Measurements from ENCODE around the gene PLXNC1.
A peak's percentile ranks its signal among the peaks of the same experiment; 100 is the strongest.

Gene PLXNC1

GRCh38 chr12:94206886-94207285, 58.5 kb downstream of the PLXNC1 start:
- no peak for DNase-seq

DNA sequence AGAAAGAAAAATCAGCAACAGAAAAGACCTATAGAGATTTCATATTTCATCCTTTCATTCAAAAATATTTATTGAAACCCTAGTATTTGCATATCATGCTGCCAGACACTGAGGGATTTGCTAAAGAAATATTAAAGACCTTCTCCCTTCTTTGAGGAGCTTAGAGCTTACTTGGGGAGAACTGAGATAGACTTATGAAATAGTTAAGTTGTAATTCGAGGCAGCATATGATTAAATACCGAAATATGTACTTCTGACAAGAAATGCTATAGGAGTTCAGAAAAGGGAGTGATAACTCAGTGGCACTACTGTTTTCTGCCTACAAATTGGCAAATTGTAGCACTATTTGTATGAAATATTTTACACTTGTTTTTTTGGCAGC, 59.1 kb downstream of the PLXNC1 start:
- no peak for DNase-seq

DNA sequence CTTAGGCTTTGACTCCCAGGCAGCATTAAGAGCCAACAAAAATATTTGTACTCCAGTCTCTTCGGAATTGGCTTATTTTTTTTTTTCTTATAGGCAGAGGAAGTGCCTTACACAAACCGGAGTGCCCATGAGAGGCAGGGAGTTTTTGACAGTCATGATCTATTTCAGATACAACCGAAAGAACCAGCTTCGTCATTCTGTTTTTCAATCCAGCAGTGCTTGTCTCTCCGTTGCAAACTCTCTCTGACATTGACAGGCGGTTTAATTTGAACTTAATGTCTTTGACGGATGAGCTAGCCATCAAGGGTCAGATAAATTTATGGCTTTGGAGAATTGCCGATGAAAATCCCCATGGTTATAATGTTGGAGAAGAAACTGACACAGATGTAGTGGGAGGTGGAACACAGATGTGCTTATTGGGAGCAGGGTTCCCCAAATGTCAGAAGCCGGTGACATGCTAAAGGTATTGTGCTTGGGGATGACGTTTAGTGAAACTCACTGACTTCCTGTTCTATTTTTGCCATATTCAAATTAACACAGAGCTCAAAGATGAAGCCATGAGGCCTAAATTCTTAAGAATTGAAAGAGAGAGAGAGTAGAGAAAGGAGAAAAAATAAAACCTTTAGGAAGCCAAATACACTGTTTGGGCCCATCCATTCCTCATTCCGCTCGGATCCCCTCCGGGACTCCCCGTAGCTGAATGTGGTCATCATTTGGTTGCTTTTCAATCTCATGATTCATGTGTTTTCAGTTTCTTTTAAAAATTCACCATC, 59.7 kb downstream of the PLXNC1 start:
- peak; percentile 25 to 29 for DNase-seq

- peak; percentile 5 to 7 for DNase-seq
Observed at GRCh38 chr12:94208622-94208966, 60.2 kb downstream of the PLXNC1 start.

DNA sequence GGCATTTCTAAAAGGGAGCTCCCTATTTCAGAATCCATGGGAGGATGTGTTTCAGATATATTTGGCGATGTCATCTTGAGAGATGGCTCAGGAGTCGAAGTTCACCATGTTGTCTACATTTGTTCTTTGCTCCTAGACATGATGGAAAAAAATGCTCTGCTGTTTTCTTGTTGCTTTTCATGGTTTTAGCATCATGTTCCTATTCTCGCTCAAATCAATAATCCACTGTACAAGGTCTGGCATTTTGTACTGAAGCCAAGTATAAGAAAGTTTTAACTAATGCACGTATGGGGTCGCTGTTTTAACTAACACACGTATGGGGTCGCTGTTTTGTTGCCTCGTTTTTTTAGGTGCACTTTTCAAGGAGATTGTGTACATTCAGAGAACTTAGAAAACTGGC, 60.9 kb downstream of the PLXNC1 start:
- DNase-seq: no peak

DNA sequence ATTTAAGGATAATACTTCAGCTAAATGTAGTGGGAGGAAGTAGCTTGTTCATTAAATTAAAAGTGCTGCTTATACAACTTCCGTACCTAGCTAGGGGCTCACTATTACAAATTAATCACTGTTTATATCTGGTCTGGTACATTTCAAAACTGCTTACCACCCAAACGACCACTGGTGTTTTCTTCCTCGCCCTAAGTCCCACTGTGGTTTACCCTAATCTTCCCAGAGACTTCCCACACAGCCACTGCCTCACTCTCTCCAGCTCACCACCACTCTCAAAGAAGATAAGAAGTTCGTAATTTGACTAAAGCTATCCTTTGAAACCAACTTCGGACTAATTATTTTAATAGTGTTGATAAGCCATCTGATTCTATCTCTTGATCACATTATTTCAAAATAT, 62.6 kb downstream of the PLXNC1 start:
- DNase-seq: no peak

GRCh38 chr12:94218233-94218632, 69.9 kb downstream of the PLXNC1 start:
- no peak for DNase-seq

GRCh38 chr12:94219622-94220302, 71.4 kb downstream of the PLXNC1 start:
- no peak for DNase-seq

DNA sequence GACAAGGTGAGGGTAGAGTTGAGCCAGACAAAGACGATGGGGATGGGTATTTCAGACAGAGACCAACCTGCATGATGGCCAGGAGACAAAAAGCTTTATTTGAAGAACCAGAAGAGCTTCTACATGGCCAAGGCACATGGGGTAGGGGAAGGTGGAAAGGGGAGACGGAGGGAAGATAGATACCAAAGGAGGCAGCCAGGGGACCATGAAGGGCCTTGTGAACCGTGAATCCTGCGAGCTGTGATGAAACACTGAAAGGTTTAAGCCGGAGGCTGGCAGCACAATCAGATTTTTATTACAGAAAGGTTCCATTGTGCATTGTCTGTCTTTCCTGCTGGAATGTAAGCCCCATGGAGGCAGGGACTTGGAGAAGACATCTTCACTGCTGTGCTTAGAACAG, 72.4 kb downstream of the PLXNC1 start:
- DNase-seq: no peak

GRCh38 chr12:94222351-94223084, 74.1 kb downstream of the PLXNC1 start:
- no peak for DNase-seq

DNA sequence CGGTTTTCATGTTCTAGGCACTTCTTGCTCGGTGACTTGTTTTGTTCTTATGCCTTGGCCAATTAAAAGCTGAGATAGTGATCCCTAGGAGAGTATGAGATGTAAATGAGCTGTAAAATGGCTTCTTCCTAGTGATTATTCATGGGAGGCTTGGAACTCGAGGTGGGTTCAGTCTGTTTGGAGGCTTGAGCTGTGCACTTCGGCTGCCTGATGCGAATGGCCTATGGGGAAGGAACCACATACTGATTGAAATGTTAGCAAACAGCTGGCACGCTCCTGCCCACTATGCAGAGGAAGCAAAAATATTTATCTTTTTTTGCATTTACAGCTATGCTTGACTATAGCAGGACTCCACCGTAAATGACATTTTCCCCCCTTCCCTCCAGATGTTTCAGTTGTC, 75.5 kb downstream of the PLXNC1 start:
- DNase-seq: no peak

DNA sequence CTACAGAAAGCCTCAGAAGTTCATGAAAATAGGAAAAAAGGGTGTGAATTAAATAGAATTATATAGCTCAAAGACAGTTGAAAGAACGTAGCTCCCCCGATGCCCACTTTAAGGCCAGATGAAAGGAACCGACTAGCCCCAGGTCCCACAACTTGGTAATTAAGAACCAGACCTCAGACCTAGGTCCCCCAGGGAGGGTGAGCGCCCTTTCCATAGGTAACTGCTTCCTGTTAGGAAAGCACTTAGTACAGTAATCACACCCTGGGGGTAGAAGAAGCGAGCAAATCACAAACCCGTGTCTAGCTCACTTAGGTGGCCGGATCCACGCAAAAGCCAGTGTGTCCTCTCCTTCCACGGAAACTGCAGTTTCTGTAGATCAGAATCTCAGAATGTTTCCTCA, 77.1 kb downstream of the PLXNC1 start:
- DNase-seq: no peak

- DNase-seq: no peak
Observed at GRCh38 chr12:94225947-94226630, 77.7 kb downstream of the PLXNC1 start.

DNA sequence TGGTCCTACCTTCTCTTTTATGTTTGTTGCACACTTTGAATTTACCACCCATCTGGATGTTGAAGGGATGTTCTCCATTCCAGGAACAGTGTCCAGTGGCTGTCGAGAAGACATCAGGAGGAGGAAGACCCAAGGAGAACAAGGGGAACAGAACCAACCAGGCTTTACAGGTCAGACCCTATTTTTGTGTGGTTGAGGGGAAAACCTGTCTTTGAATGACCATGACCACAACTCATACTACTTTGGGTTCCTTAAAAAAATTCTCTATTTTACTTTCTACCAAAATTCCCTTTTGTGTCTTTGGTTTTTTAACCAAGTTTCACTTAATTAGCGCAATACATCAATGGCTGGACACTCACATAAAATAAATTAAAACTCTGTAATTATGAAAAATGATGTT, 78.7 kb downstream of the PLXNC1 start:
- no peak for DNase-seq

- DNase-seq: no peak
Observed at GRCh38 chr12:94228488-94228907, 80.1 kb downstream of the PLXNC1 start.

DNA sequence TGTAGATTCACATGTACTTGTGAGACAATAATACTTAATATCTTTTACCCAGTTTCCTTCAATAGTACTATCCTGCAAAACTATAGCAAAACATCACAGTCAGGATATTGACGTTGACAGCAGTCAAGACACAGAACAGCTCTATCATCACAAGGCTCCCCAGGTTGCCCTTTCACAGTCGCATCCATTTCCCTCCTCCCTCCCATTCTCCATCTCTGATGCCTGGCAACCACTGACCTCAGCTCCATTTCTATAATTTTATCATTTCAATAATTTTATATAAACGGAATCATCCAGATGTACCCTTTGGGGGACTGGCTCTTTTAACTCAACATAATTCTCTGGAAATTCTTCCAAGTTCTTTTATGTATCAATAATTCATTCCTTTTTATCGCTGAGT, 81.5 kb downstream of the PLXNC1 start:
- DNase-seq: no peak

DNA sequence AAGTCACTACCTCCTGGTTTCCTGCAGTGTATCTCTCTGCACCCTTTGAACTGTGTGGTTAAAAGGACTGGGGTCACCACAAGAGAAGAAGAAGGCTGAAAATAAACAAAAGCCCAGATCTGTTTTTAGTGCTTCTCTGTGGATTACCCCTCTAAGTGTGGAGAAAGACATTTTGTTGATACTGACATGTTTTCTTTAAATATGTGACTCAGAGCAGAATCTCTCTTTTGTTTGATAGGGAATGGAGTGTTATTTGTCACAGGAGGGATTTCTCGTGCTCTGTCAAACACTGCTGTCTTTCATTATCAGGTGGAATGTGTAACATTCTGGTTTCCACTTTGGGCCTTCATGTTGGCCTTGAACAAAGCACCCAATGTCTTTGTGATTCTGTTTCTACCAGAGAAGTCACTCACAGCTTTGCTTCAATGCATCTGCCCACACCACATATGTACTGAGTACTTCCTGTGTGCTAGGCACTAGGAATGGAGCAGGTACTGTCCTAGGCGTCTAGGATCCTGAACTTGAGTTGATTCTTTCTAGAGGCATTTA, 82.1 kb downstream of the PLXNC1 start:
- no peak for DNase-seq

DNA sequence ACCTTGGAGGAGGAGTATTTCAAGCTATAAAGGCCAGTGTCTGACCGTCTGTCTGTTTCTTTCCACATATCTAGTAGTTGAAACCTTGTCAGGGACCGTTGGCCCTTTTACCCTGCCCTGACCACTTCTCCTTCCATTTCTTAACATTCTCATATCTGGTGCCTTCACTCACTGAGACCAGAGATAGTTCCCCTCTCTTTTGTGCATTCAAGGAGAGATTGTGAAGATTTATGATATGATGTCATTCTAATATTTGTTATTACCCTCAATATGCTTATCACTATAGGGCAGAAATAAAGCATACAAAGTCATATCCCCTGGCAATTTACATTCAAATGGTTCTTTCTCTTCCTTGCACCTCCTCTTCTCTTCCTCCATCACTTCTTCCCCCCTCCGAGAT, 83.3 kb downstream of the PLXNC1 start:
- no peak for DNase-seq

DNA sequence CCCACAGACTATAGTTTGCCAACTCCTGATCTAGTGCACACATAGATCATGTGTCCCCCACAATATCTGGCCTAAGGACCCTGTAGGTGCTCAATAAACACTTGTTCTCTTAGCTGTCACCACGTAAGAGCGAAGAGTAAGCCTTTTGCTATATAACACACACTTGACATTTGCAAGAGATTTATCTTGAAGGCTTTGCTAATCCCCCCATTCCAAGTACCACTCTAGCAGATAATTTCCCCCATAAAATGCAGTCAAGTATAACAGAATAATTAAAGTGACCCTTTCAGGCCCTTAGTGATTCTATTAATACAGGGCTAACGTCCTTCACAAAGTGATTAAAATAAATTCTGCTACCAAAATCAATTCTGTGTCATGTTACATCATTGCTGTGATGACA, 87.5 kb downstream of the PLXNC1 start:
- DNase-seq: no peak

- DNase-seq: no peak
Observed at GRCh38 chr12:94239332-94239993, 91.1 kb downstream of the PLXNC1 start.

GRCh38 chr12:94240171-94240570, 91.8 kb downstream of the PLXNC1 start:
- no peak for DNase-seq

DNA sequence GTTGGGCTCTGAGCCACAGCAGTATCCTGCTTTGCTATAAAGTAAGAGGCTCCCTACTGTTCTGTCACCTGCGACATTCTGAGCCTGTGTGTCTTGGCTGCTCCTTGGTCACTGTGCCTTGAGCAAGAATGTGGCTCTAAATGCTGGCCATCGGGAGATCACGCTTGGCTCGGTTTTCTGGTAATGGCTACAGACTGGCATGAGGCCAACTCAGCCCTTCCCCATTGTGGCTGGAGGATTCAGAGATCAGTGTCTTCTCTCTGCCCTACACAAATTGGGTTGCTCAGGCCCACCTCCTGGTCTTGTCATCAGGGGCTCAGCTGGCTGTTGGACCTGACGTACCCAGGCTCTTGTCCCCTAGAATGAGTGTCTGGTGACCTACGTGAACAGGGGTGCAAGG, 94.5 kb downstream of the PLXNC1 start:
- no peak for DNase-seq
